HepG2 (cell line): ENCODE data around the gene SNED1. TPM values are rescaled to one million over a fixed set of nuclear protein-coding genes. Genes with fewer than 3 reads are reported as not detected.

ENCODE experiments used
- AHR ChIP-seq: IDR thresholded peaks from 2 replicates; pipeline ENCODE4 v1.6.1; 2018; ENCODE audit warnings: missing genetic modification reagents, missing compliant biosample characterization
- FOXO1 ChIP-seq: sonication (generic); formaldehyde crosslinking; IDR thresholded peaks from 2 replicates; pipeline ENCODE4 v1.4.0; 2020; ENCODE audit warnings: missing genetic modification reagents
- KAT2B ChIP-seq: fragments of 150-350 bp; IDR thresholded peaks from 2 replicates; pipeline ENCODE4 v1.6.1; 2014; ENCODE audit warnings: low read depth, low read length, borderline replicate concordance
- MLXIP ChIP-seq: sonication (generic); formaldehyde crosslinking; IDR thresholded peaks from 2 replicates; pipeline ENCODE4 v1.9.0; 2021; ENCODE audit warnings: missing genetic modification reagents, borderline replicate concordance
- PRDM4 ChIP-seq: sonication (generic); formaldehyde crosslinking; IDR thresholded peaks from 2 replicates; pipeline ENCODE4 v1.9.0; 2021; ENCODE audit warnings: missing genetic modification reagents, borderline replicate concordance
- RBAK ChIP-seq: sonication (generic); formaldehyde crosslinking; IDR thresholded peaks from 2 replicates; pipeline ENCODE4 v1.5.1; 2020; ENCODE audit warnings: mild to moderate bottlenecking, missing genetic modification reagents
- SP4 ChIP-seq: sonication (generic); formaldehyde crosslinking; IDR thresholded peaks from 2 replicates; pipeline ENCODE4 v1.8.1; 2023; ENCODE audit warnings: mild to moderate bottlenecking, missing genetic modification reagents
- ZBTB7B ChIP-seq: sonication (generic); formaldehyde crosslinking; IDR thresholded peaks from 2 replicates; pipeline ENCODE4 v1.4.0; 2020; ENCODE audit warnings: missing genetic modification reagents
- ZFP37 ChIP-seq: sonication (generic); formaldehyde crosslinking; IDR thresholded peaks from 2 replicates; pipeline ENCODE4 v1.4.0; 2020; ENCODE audit warnings: missing genetic modification reagents, borderline replicate concordance
- ZFP41 ChIP-seq: sonication (generic); formaldehyde crosslinking; IDR thresholded peaks from 2 replicates; pipeline ENCODE4 v1.4.0; 2020; ENCODE audit warnings: mild to moderate bottlenecking, missing genetic modification reagents, borderline replicate concordance
- ZNF138 ChIP-seq: sonication (generic); formaldehyde crosslinking; IDR thresholded peaks from 2 replicates; pipeline ENCODE4 v1.5.0; 2020; ENCODE audit warnings: mild to moderate bottlenecking, low read depth, missing genetic modification reagents
- ZNF333 ChIP-seq: sonication (generic); formaldehyde crosslinking; IDR thresholded peaks from 2 replicates; pipeline ENCODE4 v1.4.0; 2020; ENCODE audit warnings: mild to moderate bottlenecking, missing genetic modification reagents, borderline replicate concordance
- ZNF496 ChIP-seq: sonication (generic); formaldehyde crosslinking; IDR thresholded peaks from 2 replicates; pipeline ENCODE4 v1.8.1; 2023; ENCODE audit warnings: mild to moderate bottlenecking, moderate library complexity, missing genetic modification reagents; ENCODE audit not compliant: insufficient replicate concordance
- ZNF574 ChIP-seq: sonication (generic); formaldehyde crosslinking; IDR thresholded peaks from 2 replicates; pipeline ENCODE4 v1.4.0; 2020; ENCODE audit warnings: missing genetic modification reagents
- ZNF772 ChIP-seq: sonication (generic); formaldehyde crosslinking; IDR thresholded peaks from 2 replicates; pipeline ENCODE4 v1.5.0; 2020; ENCODE audit warnings: mild to moderate bottlenecking, missing genetic modification reagents
- ZSCAN12 ChIP-seq: sonication (generic); formaldehyde crosslinking; IDR thresholded peaks from 2 replicates; pipeline ENCODE4 v1.9.0; 2021; ENCODE audit warnings: mild to moderate bottlenecking, missing genetic modification reagents
- polyA plus RNA-seq, 8 experiments: library from polyadenylated mRNA; depleted of rRNA in 3 of 8; stranded (reverse) in 7 of 8; unstranded in 1 of 8; fragments of >200 nt; fragmentation: Illumina TruSeq in 4 of 8; extraction: Trizol in 4 of 8; gene quantifications; 2 replicates each; pipeline versions ENCODE4 v1.2.1 to v1.2.3, GENCODE V29; 2011 to 2016; ENCODE audit warnings: low read depth in 4 of 8, missing spikeins in 1 of 8, mixed read lengths in 1 of 8; ENCODE audit not compliant: insufficient read depth in 1 of 8
- total RNA-seq, 5 experiments: library from RNA; depleted of rRNA; stranded (reverse); fragments of >200 nt; fragmentation: Illumina TruSeq; extraction: Trizol; gene quantifications; 2 replicates each; pipeline ENCODE4 v1.2.3, GENCODE V29; 2016; ENCODE audit warnings: low read depth in 1 of 5
- TF ChIP-seq, protein P1 (sequence below): sonication (generic); formaldehyde crosslinking; IDR thresholded peaks from 2 replicates; pipeline ENCODE4 v1.4.0; 2020; ENCODE audit warnings: missing genetic modification reagents
- TF ChIP-seq, protein P2 (sequence below): sonication (generic); formaldehyde crosslinking; IDR thresholded peaks from 2 replicates; pipeline ENCODE4 v1.8.1; 2023; ENCODE audit warnings: mild to moderate bottlenecking, missing genetic modification reagents, borderline replicate concordance
- TF ChIP-seq, protein P3 (sequence below): IDR thresholded peaks from 2 replicates; pipeline ENCODE4 v1.6.1; 2012; ENCODE audit warnings: inconsistent platforms

The SNED1 gene
- total and polyA plus RNA-seq, 2 of the 13 experiments (the other 11 are each of a cell fraction or from before 2014, with no cell fraction given): 0.15 to 0.65 TPM

DNA sequence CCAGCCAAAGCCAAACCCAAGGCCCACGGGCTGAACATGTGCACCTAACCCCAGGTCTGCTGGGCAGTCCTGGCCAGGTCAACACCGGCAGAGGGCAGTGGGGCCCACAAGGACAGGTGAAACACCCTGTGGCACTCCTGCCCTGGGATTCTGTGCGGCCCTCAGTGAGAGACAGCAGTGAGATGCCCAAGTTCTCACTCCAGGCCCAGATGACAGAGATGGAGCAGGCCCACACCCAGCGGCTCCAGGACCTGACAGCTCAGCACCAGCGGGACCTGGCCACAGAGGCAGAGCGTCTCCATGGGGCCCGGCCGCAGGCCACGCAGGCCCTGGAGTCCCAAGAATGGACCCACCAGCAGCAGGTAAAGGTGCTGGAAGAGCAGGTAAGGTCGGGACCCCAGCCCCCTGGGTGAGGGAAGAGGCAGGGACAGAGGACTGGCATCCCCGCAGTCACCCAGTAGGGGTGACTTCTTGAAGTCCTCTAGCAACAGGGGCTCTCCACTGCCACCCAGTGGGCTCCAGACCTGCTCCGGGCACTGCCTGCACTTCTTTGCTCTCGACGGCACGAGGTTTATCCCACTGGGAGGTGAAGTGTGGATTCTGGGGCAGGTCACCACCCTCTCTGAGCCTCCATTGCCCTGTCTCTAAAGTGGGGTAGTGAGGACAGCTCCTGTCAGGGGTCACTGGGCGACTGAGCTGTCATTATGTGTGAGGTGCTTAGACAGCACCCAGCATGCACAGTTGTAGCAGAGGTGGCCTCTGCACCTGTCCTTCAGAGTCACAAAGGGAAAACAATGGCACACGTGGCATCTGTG, 8.8 kb upstream of the SNED1 start (continued):
- no peak for TF ChIP-seq MLXIP (CRISPR knock-in tag)
- TF ChIP-seq, protein P1, sequence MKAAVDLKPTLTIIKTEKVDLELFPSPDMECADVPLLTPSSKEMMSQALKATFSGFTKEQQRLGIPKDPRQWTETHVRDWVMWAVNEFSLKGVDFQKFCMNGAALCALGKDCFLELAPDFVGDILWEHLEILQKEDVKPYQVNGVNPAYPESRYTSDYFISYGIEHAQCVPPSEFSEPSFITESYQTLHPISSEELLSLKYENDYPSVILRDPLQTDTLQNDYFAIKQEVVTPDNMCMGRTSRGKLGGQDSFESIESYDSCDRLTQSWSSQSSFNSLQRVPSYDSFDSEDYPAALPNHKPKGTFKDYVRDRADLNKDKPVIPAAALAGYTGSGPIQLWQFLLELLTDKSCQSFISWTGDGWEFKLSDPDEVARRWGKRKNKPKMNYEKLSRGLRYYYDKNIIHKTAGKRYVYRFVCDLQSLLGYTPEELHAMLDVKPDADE: no peak
- TF ChIP-seq FOXO1 (CRISPR knock-in tag): no peak
- TF ChIP-seq ZSCAN12: no peak
- TF ChIP-seq ZFP37 (CRISPR knock-in tag): no peak
- no peak for TF ChIP-seq ZNF496 (CRISPR knock-in tag)
- TF ChIP-seq, protein P2, sequence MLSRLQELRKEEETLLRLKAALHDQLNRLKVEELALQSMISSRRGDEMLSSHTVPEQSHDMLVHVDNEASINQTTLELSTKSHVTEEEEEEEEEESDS (CRISPR knock-in tag): no peak
- peak; percentile 45; the same call in 1 of the 2 replicates for TF ChIP-seq ZBTB7B (CRISPR knock-in tag)
- no peak for TF ChIP-seq ZNF333
- TF ChIP-seq, protein P3, sequence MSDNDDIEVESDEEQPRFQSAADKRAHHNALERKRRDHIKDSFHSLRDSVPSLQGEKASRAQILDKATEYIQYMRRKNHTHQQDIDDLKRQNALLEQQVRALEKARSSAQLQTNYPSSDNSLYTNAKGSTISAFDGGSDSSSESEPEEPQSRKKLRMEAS: peak; percentile 36; the same call in 1 of the 2 replicates
- TF ChIP-seq ZNF574: peak; percentile 33; the same call in 1 of the 2 replicates
- no peak for TF ChIP-seq KAT2B
- TF ChIP-seq SP4 (CRISPR knock-in tag): peak; percentile 27; the same call in 1 of the 2 replicates
- TF ChIP-seq ZNF138 (CRISPR knock-in tag): no peak
- TF ChIP-seq RBAK (CRISPR knock-in tag): no peak
- no peak for TF ChIP-seq ZNF772 (CRISPR knock-in tag)
- peak; percentile 82; the same call in 1 of the 2 replicates for TF ChIP-seq AHR (CRISPR knock-in tag)
- TF ChIP-seq PRDM4 (CRISPR knock-in tag): no peak
- 0 out of 2 replicates have a peak, but pooled peaks have one; percentile 58 for TF ChIP-seq ZFP41
